NCI-H1436 treated with DMSO at 0.1 percent for 48 hours (cell line): ENCODE results near the gene TECPR1.

Experiments
- DNase-seq: peaks from one replicate; lab custom pipeline; 2025; lab: John Stamatoyannopoulos, UW

The TECPR1 gene

GRCh38 chr7:98251601-98252424 is at the start of gene TECPR1:
TSS of gene TECPR1 (minus strand) at chr7:98252232. CDS start at chr7:98246146, 6,086 bp downstream.
- DNase-seq, result peak; percentile 25

DNA sequence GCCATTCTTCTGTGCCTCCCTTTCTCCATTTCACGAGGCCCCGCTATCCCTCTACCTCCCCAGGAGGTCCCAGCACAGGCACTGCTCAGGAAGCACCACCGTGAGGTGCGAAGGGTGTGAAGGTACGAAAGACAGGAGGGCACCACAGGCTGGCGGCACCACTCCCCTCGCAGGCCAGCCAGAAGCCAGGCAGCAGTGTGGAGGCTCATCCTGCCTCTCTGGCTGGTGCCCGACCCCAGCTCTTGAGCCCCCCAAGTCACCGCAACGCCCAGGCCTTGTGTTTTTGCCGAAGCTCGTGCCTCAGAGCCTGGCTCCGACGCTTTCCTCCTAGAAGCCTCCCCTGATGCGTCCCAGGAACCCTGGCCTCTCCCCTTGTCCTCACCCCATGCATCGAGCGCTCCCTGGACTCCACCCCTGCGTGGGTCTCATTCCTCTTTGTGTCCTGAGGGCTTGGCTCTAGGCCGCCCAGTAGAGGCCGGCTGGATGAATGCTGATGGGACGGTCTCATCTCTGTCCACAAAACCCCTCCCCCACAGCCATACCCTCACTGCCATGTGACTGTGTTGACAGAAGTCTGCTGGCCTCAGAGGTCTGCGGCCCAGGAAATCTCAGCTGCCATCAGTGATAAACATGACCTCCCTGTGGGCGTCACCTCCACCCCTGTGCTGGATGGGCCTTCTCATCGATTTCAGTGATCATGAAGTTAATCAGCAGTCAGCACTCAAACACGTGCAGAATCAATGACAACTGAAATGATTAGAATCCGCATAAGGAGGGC is 48.8 kb upstream of the TECPR1 start:
- DNase-seq, result no peak

- DNase-seq, result no peak
These were observed 45.7 kb upstream of the TECPR1 start for GRCh38 chr7:98297626-98298286.

- DNase-seq, result no peak
These were observed 44.8 kb upstream of the TECPR1 start for GRCh38 chr7:98296833-98297232.

DNA sequence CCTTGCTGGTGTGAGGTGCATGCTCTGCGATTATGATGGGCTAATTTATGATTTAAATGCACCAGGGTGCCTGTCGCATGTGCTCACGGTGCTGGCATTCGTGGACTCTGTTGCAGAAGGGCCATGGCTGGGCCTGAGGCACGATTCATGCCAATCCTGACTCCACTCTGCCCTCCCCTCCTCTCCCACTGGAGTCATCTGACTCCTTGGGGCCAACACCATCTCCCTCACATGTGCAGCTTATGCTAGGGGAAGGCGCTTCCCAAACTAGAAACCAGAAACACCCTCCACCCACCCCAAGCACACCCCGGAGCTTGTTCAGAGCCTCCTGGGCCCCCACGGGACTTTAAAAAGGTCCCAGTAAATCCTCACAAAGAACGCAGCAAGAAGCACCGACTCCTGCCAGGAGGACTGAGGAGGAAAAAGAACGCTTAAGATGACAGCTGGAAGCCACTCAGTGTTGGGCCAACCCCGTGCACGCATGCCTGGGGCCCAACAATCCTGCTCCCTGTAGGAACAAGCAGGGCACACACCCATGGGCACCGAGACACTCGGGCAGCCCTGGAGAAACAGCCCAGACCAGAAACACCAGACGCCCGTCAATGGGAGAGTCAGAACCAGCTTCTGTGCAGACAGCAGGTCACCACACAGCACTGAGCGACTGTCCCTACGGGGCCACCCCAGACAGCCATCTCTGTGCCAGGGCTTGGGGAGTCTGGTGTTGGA is 43.6 kb upstream of the TECPR1 start:
- DNase-seq, result no peak

DNA sequence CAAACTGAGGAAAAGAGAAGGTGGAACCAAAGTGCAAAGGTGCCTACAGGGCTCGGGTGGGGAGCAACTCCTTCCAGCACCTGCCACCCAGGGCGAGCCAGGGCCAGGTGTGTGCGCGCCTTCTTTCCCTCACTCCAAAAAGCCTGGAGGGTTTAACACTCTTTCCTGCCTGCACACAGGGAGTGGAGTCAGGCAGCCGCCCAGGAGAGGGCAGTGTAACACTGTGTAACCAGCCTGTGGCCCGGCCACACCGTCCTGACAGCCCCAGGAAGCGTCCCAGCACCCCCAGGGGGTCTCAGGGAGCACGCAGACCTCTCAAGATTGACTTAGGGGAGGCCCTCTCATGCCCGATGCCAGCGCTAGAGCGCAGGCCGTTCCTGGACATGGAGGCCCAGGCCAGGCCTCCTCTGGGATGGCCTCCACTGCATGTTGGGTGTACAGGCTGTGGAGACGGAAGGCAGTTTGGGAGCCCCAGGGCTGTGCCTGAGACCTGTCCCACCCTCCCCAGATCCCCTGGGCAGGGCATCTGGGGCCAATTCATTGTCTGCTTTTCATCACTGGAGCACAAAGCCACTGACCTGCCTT is 42.9 kb upstream of the TECPR1 start:
- DNase-seq, result no peak

GRCh38 chr7:98294326-98294725 is 42.3 kb upstream of the TECPR1 start:
- no peak for DNase-seq

DNA sequence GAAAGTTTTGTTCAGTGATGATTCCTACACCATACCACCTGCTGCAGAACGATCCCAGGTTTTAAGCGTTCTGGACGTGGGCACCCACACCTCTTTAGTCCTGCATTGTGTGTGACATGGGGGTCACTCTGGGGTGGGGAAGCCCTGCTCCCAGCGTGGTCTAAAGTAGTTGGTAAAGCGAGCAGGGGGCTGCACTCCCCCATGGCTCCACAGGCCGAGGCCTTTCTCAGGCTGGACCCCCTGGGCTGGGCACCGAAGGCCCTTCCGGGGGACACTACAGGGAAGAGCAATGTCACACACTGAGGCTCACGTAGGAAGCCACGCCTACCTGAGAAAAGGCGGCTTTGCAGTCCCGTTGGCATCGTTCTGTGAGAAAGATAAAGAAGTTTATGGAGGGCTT is 41.7 kb upstream of the TECPR1 start:
- DNase-seq, result no peak

- no peak for DNase-seq
These were observed 41.2 kb upstream of the TECPR1 start for GRCh38 chr7:98293265-98293664.

GRCh38 chr7:98291717-98292116 is 39.7 kb upstream of the TECPR1 start:
- DNase-seq, result no peak

DNA sequence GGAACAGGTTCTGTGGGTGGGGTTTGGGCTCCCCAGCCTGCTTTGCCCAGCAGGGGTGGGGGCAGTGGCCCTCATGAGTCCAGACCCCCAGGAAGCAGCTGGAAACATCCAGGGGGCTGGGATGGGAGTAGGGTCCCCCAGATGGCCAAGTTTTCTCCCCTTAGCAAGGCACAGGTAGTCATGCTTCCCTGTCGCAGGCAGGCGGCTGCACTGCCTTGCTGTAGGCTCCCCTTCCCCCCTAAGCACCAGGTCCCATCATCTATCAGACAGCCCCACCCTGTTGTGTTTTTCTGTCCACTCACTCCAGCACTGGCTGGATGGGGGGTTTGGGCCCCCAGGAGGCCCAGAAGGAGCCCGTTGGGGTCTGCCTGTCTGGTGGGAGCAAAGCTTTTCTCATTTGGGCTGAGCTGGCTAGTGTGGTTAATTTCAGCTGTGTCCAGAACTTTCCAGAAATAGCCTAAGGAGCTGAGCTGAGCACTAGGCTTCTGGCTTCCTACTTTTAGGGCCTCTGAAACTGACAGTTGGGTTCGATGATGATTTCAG is 37.4 kb upstream of the TECPR1 start:
- DNase-seq, result no peak

DNA sequence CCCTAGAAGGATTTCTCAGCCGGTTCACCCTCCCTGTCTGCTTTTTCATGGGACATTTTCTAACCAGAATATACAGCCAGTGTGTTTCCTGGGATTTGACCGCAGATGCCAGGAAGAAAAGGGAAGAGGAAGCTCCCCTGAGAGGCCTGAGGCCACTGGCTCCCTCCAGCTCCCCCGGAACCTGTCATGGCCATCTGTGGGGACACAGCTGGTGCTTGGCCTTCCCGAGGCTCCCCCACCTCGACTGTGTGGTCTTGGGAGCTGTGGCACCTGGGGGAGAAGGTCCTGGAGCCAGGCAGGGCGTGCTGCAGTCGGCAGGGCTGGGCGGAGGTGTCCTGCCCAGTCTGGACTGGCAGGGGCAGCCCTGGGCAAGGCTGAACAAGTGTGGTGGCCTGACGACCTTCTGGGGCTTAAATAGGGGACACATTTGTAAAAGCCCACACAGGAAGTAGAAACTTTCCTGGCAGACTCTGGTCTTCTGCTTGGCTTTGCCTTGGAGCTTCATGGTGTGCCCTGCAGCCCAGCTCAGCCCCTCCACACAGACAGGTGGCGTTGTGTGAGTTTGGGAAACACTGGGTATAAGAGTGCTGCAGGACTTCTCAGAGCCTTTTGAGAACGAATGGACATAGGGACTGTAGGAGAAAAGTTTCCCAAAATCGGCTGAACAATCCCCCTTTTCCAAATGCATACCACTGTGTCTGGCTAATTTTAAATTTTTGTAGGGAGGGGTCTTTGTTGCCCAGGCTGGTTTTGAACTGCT is 36.2 kb upstream of the TECPR1 start:
- DNase-seq, result no peak

DNA sequence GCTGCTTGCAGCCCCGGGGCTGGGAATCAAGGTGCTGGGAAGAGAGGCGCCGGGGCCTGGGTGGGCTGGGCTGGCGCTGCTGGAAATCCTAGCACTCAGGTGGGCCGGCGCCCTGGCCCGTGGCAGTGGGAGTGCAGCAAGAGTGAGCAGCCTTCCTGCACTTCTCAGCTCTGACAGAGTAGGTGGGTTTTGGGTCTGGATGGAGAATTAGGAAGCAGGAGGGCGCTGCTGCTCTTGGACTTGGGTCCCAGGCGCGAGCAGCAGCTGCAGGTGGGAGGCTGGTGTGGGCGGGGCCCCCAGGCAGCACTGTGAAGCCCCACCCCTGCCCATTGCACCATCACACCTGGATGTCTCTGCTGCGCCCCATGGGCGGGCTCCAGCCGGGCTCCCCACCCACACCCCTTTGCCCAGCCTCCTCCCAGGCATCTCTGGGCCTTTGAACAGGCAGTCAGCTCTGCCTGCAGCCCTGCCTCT is 35.5 kb upstream of the TECPR1 start:
- DNase-seq, result no peak

GRCh38 chr7:98286701-98287485 is 34.9 kb upstream of the TECPR1 start:
- no peak for DNase-seq

DNA sequence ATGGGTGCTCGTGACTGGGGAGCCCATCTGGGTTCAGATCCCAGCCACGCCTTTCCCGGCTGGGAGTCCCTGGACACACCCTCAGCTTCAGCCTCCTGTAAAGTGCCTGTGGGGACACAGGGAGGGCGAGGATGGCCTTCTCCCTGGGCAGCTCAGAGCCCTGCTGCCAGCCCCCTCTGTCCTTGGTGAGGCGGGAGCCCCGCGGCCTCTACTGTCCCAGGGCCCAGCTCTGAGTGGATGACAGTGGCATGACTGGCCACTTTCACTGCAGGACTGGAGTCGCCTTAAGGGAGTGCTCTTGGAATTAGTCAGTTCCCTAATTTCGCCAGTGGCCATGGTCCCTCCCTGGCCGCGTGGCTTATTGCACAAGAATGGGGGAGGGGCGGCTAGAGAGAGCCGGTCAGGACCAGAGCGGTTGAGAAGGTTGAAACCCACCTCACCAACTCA is 34.1 kb upstream of the TECPR1 start:
- DNase-seq, result no peak

DNA sequence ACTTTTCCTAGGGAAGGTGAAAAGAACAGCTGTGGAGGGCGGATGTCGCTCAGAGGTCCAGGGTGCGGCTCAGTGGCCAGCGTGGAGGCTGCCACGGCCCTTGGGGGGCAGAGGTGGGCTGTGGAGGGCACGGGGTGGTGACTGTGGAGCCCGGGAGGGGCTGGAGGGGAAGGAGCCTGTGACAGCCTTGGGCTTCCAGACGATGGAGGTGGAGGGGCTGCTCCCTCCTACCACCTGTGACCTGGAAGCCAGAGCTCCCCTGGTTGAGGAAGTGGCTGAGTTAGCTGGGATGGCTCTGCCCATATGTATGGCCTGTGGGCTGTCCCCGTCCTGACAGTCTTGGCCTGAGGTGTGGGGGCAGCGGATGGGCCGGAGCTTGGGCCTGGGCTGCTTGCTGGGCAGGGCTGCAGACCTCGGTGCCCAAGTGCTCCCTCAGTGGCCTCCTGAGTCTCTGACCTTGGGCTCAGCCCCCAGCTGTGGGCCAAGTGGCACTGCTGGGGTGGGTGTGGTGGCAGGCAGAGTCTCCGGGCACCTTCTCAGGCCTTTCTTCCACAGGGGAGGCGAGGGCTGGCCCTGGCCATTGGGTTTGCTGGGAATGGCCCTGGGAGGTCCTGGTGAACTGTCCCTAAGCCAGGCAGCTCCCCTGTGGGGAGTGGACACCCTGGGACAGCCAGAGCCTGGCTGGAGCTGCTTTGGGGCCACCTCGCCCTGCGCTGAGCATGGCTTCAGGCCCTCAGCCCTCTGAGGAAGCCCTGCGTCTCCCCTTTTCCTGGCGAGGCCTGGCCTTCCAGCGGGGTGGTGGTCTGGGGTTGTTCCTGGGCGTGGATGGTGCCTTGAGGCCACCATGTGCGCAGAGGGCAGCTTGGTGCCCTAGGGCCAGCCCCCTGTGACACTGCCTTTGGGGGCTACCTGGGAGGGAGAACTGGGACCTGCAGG is 33.4 kb upstream of the TECPR1 start:
- no peak for DNase-seq

DNA sequence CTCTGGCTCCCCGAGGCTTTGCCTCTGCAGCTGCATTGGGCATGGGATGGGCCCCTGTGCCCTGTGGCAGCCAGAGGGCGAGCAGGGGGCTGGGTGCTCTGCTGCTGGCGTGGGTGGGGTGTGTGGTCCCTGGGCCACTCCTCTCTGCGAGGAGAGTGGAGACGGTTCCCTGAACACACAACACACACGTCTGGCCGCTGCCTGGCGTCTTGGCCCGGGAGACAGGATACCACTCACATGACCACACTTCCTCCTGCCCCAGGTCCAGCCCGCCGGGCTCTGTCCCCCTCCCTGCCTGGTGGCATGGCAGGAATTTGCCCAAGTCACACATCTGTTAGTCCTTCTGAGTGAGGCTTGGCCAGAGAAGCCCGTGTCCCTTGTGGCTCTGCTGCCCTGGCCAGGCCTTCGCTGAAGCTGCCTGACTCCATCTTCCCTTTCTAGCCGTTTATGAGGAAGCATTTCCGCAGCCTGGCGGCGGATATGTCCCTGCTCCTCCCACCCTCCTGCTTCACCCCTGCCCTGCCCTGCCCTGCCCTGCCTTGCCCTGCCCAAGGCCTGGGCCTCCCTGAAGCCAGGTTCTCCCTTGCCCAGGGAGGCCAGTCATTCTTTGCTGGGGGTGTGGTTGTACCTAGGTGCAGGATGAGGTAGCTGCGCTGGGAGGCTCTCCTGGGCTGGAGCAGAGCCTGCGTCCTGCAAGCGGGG is 32.5 kb upstream of the TECPR1 start:
- no peak for DNase-seq

GRCh38 chr7:98283887-98284222 is 31.8 kb upstream of the TECPR1 start:
- DNase-seq, result no peak
